ENCODE measurements around the gene MFSD6. TPM values are rescaled to one million over a fixed set of nuclear protein-coding genes. Genes with fewer than 3 reads are reported as not detected.
"Not testable (repeated sequence)": the region's sequence is repeated elsewhere in the genome, so short reads cannot be mapped to it uniquely, and the experiment has no call there.

Gene MFSD6
- total and polyA plus RNA-seq, 4 donors, result 11.7 to 61.7 (median 37.4) TPM

- TF ChIP-seq, protein P1, sequence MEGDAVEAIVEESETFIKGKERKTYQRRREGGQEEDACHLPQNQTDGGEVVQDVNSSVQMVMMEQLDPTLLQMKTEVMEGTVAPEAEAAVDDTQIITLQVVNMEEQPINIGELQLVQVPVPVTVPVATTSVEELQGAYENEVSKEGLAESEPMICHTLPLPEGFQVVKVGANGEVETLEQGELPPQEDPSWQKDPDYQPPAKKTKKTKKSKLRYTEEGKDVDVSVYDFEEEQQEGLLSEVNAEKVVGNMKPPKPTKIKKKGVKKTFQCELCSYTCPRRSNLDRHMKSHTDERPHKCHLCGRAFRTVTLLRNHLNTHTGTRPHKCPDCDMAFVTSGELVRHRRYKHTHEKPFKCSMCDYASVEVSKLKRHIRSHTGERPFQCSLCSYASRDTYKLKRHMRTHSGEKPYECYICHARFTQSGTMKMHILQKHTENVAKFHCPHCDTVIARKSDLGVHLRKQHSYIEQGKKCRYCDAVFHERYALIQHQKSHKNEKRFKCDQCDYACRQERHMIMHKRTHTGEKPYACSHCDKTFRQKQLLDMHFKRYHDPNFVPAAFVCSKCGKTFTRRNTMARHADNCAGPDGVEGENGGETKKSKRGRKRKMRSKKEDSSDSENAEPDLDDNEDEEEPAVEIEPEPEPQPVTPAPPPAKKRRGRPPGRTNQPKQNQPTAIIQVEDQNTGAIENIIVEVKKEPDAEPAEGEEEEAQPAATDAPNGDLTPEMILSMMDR (IDR thresholded peaks at IDR 0.05; ENCODE audit: control extremely low read depth, extremely low read depth), result no peak
- ATAC-seq (ENCODE audit: insufficient read depth, low FRiP score) (no peak), DNase-seq (no peak)
- Histone ChIP-seq H3K36me3 (ENCODE audit: control insufficient read depth in 4 of 4, insufficient read depth in 4 of 4, low read length in 4 of 4) (peaks cover 4 to 19% (median 13%) of the 10 kb centered on the region in 4 donors), H3K27ac (ENCODE audit: low read depth in 1 of 2, low read length in 1 of 2) (no peak overlapping the region), H3K9ac (ENCODE audit: insufficient read depth in 1 of 2, low read length in 2 of 2) (no peak overlapping the region), H3K4me1 (ENCODE audit: control insufficient read depth in 5 of 5, insufficient read depth in 5 of 5, low read length in 5 of 5) (peaks cover 0 to 1% (median 0%) of the 10 kb centered on the region in 5 donors), H3K4me3 (no peak overlapping the region), H3K9me3 (ENCODE audit: control insufficient read depth in 4 of 4, insufficient read depth in 3 of 4, low read length in 3 of 4) (no peaks in the 10 kb centered on the region), H3K27me3 (ENCODE audit: control insufficient read depth in 3 of 3, insufficient read depth in 3 of 3, low read length in 2 of 3) (no peaks in the 10 kb centered on the region)
- WGBS, 2 donors, result 94 to 100% methylated on average over 1 of the region's 1 CpG
Measured at GRCh38 chr2:190505696-190506095, 97.5 kb downstream of the MFSD6 start.

GRCh38 chr2:190506666-190507065 lies 98.5 kb downstream of the MFSD6 start:
- WGBS, 2 donors, result 54 to 58% methylated on average over 2 of the region's 2 CpGs
- Histone ChIP-seq H3K36me3 (ENCODE audit: control insufficient read depth in 4 of 4, insufficient read depth in 4 of 4, low read length in 4 of 4) (peaks cover 4 to 19% (median 11%) of the 10 kb centered on the region in 4 donors), H3K9me3 (ENCODE audit: control insufficient read depth in 4 of 4, insufficient read depth in 3 of 4, low read length in 3 of 4) (no peaks in the 10 kb centered on the region), H3K27ac (ENCODE audit: low read depth in 1 of 2, low read length in 1 of 2) (no peak overlapping the region), H3K4me3 (no peak overlapping the region), H3K9ac (ENCODE audit: insufficient read depth in 1 of 2, low read length in 2 of 2) (no peak overlapping the region), H3K4me1 (ENCODE audit: control insufficient read depth in 5 of 5, insufficient read depth in 5 of 5, low read length in 5 of 5) (peaks cover 0 to 1% (median 0%) of the 10 kb centered on the region in 5 donors), H3K27me3 (ENCODE audit: control insufficient read depth in 3 of 3, insufficient read depth in 3 of 3, low read length in 2 of 3) (no peaks in the 10 kb centered on the region)
- DNase-seq (no peak), ATAC-seq (ENCODE audit: insufficient read depth, low FRiP score) (no peak)
- TF ChIP-seq, protein P1 (IDR thresholded peaks at IDR 0.05; ENCODE audit: control extremely low read depth, extremely low read depth), result no peak

DNA sequence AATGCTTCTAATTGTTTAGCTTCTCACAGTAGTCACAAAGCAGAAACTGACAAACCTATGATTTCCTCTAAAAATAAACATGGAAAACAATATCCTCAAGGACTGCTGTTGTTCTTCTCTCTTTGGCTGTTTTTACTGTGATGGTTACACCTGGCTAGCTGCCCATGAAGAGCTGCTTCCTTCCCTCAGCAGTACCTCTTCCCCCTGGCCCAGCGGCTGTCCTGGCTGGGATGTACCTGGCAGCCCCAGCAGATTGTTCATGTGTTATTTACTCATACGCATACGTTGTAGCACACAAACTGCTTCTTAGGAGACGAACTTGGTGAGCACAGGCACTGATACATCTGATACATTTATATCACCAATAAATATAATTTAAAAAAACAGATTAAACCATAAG lies 99.0 kb downstream of the MFSD6 start:
- no peaks in the 10 kb centered on the region for H3K9me3 ChIP-seq (ENCODE audit: control insufficient read depth in 4 of 4, insufficient read depth in 3 of 4, low read length in 3 of 4)
- WGBS, 2 donors, result 62 to 70% methylated on average over 4 of the region's 4 CpGs
- peaks cover 0 to 1% (median 0%) of the 10 kb centered on the region in 5 donors for H3K4me1 ChIP-seq (ENCODE audit: control insufficient read depth in 5 of 5, insufficient read depth in 5 of 5, low read length in 5 of 5)
- ATAC-seq (ENCODE audit: insufficient read depth, low FRiP score) (no peak), DNase-seq (no peak)
- H3K27ac ChIP-seq (ENCODE audit: low read depth in 1 of 2, low read length in 1 of 2), result no peak overlapping the region
- H3K27me3 ChIP-seq (ENCODE audit: control insufficient read depth in 3 of 3, insufficient read depth in 3 of 3, low read length in 2 of 3), result no peaks in the 10 kb centered on the region
- TF ChIP-seq, protein P1 (IDR thresholded peaks at IDR 0.05; ENCODE audit: control extremely low read depth, extremely low read depth), result no peak
- H3K4me3 ChIP-seq, result no peak overlapping the region
- H3K9ac ChIP-seq (ENCODE audit: insufficient read depth in 1 of 2, low read length in 2 of 2), result no peak overlapping the region
- peaks cover 4 to 19% (median 11%) of the 10 kb centered on the region in 4 donors for H3K36me3 ChIP-seq (ENCODE audit: control insufficient read depth in 4 of 4, insufficient read depth in 4 of 4, low read length in 4 of 4)

GRCh38 chr2:190509895-190510294 lies 101.7 kb downstream of the MFSD6 start:
- 92 to 95% methylated on average over 5 of the region's 5 CpGs for WGBS, 2 donors
- not testable (repeated sequence) for H3K27me3 ChIP-seq (ENCODE audit: control insufficient read depth in 3 of 3, insufficient read depth in 3 of 3, low read length in 2 of 3); H3K9me3 ChIP-seq (ENCODE audit: control insufficient read depth in 4 of 4, insufficient read depth in 3 of 4, low read length in 3 of 4); H3K9ac ChIP-seq (ENCODE audit: insufficient read depth in 1 of 2, low read length in 2 of 2); H3K4me3 ChIP-seq; ATAC-seq (ENCODE audit: insufficient read depth, low FRiP score); H3K4me1 ChIP-seq (ENCODE audit: control insufficient read depth in 5 of 5, insufficient read depth in 5 of 5, low read length in 5 of 5); DNase-seq; H3K27ac ChIP-seq (ENCODE audit: low read depth in 1 of 2, low read length in 1 of 2)
- peaks cover 2 to 17% (median 8%) of the 10 kb centered on the region in 4 donors for H3K36me3 ChIP-seq (ENCODE audit: control insufficient read depth in 4 of 4, insufficient read depth in 4 of 4, low read length in 4 of 4)

Measured in lung (tissue), 12 donors.